Tibial artery (tissue), 4 donors: ENCODE measurements around the gene GPR107.

Source experiments
- DNase-seq, 2 donors: peaks; one replicate each; pipeline ENCODE4 v3.0.0-alpha.2; 2019
- H3K27ac ChIP-seq, 2 donors: fragments of 200-600 bp; sonication (generic) in 1 of 2; 1 replicate in 1 of 2; 2 replicates in 1 of 2; pipeline ENCODE4 v1.5.1; 2018 to 2019; ENCODE audit warnings: mild to moderate bottlenecking in 1 of 2
- H3K27me3 ChIP-seq, 2 donors: fragments of 200-600 bp; sonication (generic) in 1 of 2; one replicate each; pipeline versions ENCODE4 v1.5.1 to v1.6.0; 2016 to 2019
- H3K36me3 ChIP-seq, 3 donors: fragments of 200-600 bp; sonication (generic) in 2 of 3; one replicate each; pipeline ENCODE4 v1.5.1; 2016 to 2019; ENCODE audit warnings: mild to moderate bottlenecking in 2 of 3
- H3K4me1 ChIP-seq, 4 donors: fragments of 200-600 bp; sonication (generic) in 2 of 4; 1 replicate in 3 of 4; 2 replicates in 1 of 4; pipeline ENCODE4 v1.5.1; 2016 to 2019
- H3K4me3 ChIP-seq, 2 donors: fragments of 200-600 bp; sonication (generic) in 1 of 2; 1 replicate in 1 of 2; 2 replicates in 1 of 2; pipeline ENCODE4 v1.5.1; 2018 to 2019; ENCODE audit warnings: mild to moderate bottlenecking in 2 of 2
- H3K9me3 ChIP-seq, 3 donors: fragments of 200-600 bp; sonication (generic) in 1 of 3; one replicate each; pipeline ENCODE4 v1.5.1; 2016 to 2019
- intact Hi-C: fragments of 100-400 bp; cut with DNase I; formaldehyde crosslinking; loops from one replicate; pipeline ENCODE4 v1.15.0; 2023; ENCODE audit warnings: low total_unique reads
- TF ChIP-seq, protein P1 (sequence below), 2 experiments: fragments of 200-600 bp in 1 of 2; fragments of 450-650 bp in 1 of 2; IDR thresholded peaks; one replicate each; pipeline ENCODE4 v1.5.1; 2017 to 2019; ENCODE audit warnings: antibody characterized with exemption in 2 of 2, mild to moderate bottlenecking in 1 of 2, moderate library complexity in 1 of 2

The GPR107 gene

DNA sequence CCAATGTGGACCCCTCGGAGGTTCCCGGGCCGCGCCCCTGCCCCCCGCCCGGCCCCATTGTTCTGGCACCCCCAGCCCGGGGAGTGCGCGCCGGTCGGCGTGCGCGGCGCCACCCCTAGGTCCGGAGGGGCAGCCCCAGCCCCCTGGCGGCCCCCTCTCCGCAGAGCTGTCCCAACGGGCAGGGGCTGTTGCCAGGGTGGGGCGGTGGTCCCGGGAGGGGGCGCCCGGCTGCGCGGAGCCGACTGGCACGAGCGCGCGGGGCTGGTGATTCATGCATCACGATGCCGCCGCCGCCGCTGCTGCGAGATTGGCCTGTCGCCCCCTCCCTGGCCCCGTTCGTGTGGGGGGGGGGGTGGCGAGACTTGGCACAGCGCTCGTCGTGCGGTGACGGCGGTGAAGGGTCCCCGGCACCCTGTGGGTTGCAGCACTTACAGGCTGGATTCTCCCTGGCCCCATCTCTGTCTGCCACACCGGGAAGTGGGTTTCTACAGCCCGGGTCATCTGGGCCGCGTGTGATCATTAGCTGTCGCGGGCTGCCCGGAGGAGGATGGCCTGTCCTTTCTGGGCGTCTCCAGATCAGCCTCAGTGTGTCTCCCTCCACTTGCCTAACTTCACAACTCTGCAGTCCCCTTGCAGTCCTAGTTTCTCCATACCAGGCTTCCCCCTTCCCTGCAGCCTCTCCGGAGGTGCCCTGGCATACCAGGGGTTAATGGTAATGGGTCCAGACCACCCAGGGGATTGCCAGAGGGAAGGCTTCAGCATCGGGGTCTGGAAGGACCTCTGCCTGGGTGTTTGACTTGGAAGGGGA, 119.4 kb downstream of the GPR107 start:
- no peaks in the 10 kb centered on the region for H3K27me3 ChIP-seq
- TF ChIP-seq, protein P1, sequence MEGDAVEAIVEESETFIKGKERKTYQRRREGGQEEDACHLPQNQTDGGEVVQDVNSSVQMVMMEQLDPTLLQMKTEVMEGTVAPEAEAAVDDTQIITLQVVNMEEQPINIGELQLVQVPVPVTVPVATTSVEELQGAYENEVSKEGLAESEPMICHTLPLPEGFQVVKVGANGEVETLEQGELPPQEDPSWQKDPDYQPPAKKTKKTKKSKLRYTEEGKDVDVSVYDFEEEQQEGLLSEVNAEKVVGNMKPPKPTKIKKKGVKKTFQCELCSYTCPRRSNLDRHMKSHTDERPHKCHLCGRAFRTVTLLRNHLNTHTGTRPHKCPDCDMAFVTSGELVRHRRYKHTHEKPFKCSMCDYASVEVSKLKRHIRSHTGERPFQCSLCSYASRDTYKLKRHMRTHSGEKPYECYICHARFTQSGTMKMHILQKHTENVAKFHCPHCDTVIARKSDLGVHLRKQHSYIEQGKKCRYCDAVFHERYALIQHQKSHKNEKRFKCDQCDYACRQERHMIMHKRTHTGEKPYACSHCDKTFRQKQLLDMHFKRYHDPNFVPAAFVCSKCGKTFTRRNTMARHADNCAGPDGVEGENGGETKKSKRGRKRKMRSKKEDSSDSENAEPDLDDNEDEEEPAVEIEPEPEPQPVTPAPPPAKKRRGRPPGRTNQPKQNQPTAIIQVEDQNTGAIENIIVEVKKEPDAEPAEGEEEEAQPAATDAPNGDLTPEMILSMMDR (IDR thresholded peaks at IDR 0.05): no peak
- no peaks in the 10 kb centered on the region for H3K36me3 ChIP-seq
- H3K27ac ChIP-seq: peak overlapping the region; percentile 90 to 95
- H3K9me3 ChIP-seq: no peaks in the 10 kb centered on the region
- peak in 1 of 2 donors; percentile 83 for DNase-seq
- H3K4me1 ChIP-seq: peaks cover 2 to 56% (median 46%) of the 10 kb centered on the region in 4 donors
- intact Hi-C loops: loop anchor here (5.0 kb wide), 1 partner anchor 64 kb away; no protein-coding TSS in a partner anchor
- H3K4me3 ChIP-seq: peak overlapping the region; percentile 65 to 94

DNA sequence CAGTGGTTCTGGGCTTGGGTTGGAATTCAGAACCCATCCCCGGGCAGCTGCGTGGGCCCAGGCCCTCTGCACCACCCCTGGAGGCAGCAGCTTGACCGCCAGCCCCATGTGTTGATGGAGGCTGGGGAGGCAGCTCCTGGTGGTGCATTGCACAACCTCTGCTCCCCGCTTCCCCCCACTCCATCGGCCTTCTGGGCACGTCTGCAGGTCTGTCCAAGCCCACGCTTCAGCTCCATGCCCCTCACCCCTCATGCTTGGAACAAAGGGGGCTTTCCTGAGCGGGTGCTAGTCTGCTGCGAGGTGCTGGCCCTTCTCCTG, 119.9 kb downstream of the GPR107 start:
- peak; percentile 54 to 82 for DNase-seq
- intact Hi-C loops: loop anchor here (5.0 kb wide), 1 partner anchor 64 kb away; no protein-coding TSS in a partner anchor
- TF ChIP-seq, protein P1 (IDR thresholded peaks at IDR 0.05): no peak
- H3K27me3 ChIP-seq: no peaks in the 10 kb centered on the region
- no peaks in the 10 kb centered on the region for H3K9me3 ChIP-seq
- peak overlapping the region; percentile 90 to 95 for H3K27ac ChIP-seq
- H3K4me3 ChIP-seq: peak overlapping the region; percentile 65 to 94
- H3K36me3 ChIP-seq: no peaks in the 10 kb centered on the region
- H3K4me1 ChIP-seq: peaks cover 5 to 62% (median 51%) of the 10 kb centered on the region in 4 donors

DNA sequence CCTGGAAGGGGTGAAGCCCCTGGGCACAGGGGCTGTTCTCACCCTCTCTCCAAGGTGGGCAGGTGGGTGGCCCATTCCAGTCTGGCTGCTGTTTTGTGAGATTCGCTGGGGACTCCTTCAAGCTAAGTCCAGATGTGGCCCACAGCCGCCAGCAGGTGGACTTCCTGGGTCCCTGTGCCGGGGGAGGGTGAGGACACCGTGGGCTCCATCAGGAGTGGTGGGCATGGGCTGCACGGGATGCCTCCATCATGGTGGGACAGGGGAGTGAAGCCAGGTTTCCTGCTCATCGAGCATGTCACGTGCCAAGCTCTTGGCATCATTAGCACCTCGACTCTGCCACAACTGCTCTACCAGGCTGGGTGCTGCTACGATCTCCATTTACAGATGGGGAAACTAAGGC, 120.3 kb downstream of the GPR107 start:
- H3K27ac ChIP-seq: peak overlapping the region; percentile 90 to 95
- TF ChIP-seq, protein P1 (IDR thresholded peaks at IDR 0.05): no peak
- H3K4me1 ChIP-seq: peaks cover 5 to 65% (median 51%) of the 10 kb centered on the region in 4 donors
- H3K4me3 ChIP-seq: peak overlapping the region; percentile 65 to 94
- no peak for DNase-seq
- no peaks in the 10 kb centered on the region for H3K27me3 ChIP-seq
- intact Hi-C loops: loop anchor here (5.0 kb wide), 1 partner anchor 63 kb away; no protein-coding TSS in a partner anchor
- no peaks in the 10 kb centered on the region for H3K36me3 ChIP-seq
- H3K9me3 ChIP-seq: no peaks in the 10 kb centered on the region

DNA sequence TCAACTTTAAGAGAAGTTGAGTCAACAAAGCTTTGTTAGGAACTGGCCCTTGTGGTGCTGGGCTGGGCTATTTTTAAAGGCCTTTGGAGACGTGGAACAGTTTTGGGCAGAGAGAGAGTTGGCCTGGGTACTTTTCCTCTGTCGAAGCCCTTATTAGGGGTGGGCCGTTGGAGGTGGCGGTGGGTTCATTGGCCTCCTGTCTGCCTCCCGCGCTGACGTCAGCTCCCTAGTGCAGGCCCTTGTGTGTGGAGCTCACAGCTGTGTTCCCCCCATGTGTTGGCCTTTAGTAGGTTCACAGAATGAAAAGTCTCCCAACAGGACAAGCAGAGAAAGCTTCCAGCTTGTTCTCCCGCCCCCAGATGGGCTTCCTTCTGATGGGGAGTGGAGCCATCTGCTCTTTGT, 121.2 kb downstream of the GPR107 start:
- H3K27ac ChIP-seq: peak overlapping the region; percentile 90 to 95
- no peaks in the 10 kb centered on the region for H3K36me3 ChIP-seq
- peak overlapping the region in 1 of 2 donors; percentile 65 for H3K4me3 ChIP-seq
- TF ChIP-seq, protein P1 (IDR thresholded peaks at IDR 0.05): no peak
- no peaks in the 10 kb centered on the region for H3K9me3 ChIP-seq
- H3K4me1 ChIP-seq: peaks cover 5 to 72% (median 54%) of the 10 kb centered on the region in 4 donors
- H3K27me3 ChIP-seq: no peaks in the 10 kb centered on the region
- peak; percentile 81 to 96 for DNase-seq
- intact Hi-C loops: loop anchor here (5.0 kb wide), 1 partner anchor 62 kb away; no protein-coding TSS in a partner anchor

DNA sequence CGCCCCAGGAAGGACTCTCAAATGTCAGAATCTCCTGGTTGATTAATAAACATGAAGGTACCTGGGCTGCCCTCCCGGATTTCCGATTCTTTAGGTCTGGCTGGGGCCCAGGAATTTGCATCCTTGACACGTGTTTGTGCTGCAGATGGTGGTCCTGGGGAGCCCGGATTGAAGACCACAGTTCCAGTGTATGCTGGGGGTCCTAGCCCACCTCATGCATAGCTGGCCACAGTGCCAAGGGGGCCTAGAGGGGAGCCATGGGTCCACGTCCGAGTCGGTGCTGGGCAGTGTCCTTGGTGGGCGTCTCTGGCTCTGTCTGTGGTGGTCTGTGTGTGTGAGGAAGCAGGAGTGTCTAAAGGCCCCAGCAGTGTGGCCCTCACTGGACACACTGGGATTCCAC, 121.6 kb downstream of the GPR107 start:
- no peaks in the 10 kb centered on the region for H3K9me3 ChIP-seq
- no peaks in the 10 kb centered on the region for H3K36me3 ChIP-seq
- DNase-seq: no peak
- H3K27ac ChIP-seq: peak overlapping the region; percentile 90 to 95
- intact Hi-C loops: no loop called here
- TF ChIP-seq, protein P1 (IDR thresholded peaks at IDR 0.05): no peak
- peaks cover 5 to 72% (median 54%) of the 10 kb centered on the region in 4 donors for H3K4me1 ChIP-seq
- H3K27me3 ChIP-seq: no peaks in the 10 kb centered on the region
- no peak overlapping the region for H3K4me3 ChIP-seq
